GM19328 (cell line): ENCODE measurements around the gene SYCP3.

Experiments
- ATAC-seq: cut with Tn5 transposase; IDR thresholded peaks from one replicate; pipeline ENCODE4 v1.9.1; 2021; ENCODE audit warnings: mild to moderate bottlenecking, moderate library complexity; ENCODE audit not compliant: unreplicated experiment

The SYCP3 gene

DNA sequence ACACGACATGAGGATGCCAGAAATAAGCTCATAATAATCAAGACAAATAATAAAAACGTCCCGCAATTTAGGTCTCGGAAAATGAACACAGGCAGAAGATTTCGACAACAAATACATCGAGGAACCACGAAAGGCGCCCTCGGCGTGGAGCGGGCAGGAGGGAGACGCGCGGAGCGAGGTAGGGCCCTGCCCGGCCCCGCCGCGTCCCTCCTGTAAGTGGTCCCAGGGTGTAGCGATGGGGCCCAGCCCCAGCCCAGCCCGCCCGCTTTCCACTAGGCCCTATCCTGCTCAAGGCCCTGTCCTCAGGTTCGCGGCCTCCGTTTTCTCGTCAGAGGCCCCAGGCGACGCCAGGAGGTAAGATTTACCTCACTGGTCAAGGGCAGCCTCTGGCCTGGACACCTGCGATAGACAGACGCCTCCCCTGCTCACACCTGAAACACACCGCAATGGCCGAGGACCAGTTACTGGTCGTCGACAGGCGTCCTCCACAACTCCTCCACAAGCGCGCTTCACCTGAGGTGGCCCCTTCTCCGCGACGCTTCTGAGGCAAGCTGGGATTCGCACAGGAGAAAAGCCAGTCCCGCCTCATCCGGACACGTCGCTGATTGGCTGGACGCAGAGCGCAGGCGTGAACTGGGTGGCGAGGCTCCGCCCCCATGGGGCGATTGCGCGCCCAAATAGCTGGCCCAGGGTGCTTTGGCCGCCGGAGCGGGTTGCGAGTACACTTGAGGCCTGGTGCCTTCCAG is at the start of gene SYCP3:
TSS of gene SYCP3 (minus strand) at position 543 of the 746 bp plus-strand sequence. CDS start 1,527 bp downstream, outside the sequence.
- ATAC-seq = no peak

DNA sequence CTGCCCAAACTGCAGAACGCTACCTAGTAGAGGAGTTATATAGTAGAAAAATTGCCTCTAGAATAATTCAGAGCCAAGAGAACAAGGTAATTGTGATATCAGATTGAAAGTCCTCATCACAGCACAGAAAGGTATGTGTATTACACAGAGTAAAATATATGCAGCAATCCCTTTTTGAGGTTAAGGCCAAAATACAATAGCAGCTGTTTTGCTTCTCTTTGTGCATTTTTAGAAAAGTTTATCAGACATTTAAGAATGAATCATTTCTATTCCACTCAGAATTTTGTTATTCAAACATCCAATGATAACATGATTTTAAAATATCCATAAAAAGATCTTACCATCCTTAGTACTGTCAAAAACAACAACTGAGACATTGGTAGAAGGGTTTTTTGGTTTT is 46.4 kb upstream of the SYCP3 start:
- no peak for ATAC-seq

DNA sequence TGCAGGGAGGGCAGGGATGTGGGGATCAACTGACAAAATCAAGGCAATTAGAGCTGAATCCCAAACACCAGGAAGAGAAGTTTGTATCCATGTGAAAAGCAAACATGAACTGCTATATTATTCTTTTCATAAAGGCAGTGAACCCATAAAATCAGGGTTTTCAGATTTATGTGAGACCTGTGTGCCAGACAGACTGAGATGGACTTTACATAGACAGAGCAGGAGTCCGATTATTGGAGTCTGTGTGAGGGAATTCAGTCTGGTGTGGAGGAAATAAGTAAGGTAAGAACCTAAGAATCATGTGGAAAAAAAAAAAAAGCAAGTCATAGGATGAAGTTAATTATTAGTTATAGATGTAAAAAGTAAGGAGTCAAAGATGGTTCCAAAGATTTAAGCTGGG is 45.1 kb upstream of the SYCP3 start:
- ATAC-seq = no peak

DNA sequence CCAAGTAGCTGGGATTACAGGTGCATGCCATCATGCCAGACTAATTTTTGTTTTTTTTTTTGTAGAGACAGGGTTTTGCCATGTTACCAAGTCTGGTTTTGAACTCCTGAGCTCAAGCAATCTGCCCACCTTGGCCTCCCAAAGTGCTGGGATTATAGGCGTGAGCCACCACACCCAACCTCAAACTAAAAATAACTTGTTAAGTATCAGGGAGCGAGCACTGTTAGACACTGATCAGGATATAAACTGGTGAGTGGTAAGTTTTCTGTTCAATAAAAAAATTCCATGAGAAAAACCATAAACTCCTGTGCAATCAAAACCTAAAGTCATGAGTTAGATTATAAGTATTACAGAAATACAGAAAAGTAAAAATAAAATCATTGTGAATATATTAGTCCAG is 44.6 kb upstream of the SYCP3 start:
- ATAC-seq = no peak

DNA sequence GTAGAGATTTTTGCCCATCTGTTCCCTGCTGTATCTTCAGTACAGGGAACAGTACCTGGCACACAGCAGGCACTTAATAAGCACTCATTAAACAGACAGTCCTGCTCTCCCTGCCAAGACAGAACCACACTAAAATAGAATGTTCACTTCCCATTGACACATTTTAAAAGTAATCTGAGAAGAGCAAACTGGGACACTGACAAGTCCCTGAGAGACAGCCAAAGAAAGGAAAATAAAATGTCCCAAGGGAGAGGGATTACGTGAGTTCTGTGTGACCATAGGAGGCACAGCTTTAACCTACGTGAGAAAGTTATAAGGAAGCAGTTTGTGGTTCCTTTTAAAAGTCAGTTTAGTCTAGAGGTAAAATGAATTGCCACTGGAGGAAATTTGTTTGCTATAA is 43.9 kb upstream of the SYCP3 start:
- ATAC-seq = no peak

DNA sequence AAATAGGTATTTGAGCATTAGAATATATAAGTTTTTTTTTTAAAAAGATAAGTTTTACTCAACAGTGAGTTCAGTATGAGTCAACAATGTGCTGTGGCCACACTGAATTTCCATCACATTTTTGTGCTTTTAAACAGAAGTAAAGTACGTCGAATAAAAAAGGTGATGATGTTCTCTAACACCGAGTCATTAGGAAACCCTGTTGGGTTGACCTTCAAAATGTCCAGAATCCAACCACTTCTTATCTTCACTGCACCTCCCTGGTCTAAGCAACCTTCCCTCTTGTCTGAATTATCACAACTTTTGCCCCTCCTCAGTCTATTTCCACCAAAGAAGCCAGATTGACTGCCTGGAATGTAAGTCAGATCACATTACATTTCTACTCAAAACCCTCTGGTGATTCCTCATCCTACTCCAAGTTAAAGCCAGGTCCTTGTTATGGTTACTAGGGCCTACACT is 43.0 kb upstream of the SYCP3 start:
- no peak for ATAC-seq

DNA sequence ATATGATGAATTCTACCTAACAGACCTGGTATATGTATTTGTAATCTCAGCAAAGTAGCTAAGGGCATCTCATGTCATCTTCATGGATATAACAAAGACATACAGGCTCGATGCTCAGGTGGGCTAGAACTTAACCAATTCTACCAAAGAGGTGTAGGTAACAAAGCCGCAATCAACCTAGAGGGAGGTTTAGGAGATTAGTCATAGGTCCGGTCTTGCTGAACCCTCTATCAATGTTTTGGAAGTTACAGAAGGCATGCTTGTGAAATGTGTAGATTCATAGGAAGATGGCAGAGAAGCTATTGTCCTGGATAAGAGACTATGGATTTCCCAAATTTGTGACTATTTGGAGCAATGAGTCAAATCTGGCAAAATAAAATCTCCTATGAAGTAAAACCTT is 42.6 kb upstream of the SYCP3 start:
- no peak for ATAC-seq

DNA sequence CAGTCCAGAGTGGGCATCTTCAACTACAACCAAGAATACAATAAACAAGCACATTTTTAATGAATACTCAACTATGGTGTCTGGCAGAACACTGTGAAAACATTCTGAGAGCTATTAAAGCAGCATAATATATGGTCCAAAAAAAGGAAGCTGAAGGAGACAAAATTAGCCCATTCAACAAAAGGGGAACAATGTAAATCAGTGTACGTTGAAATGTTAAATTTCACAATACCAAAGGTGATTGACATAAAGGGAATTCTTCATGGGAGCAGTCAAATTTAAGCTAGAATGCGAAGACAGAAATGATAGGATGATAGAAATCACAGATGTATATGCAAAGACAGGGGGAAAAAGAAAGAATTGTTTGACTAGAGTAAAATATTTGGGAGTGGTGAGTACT is 41.3 kb upstream of the SYCP3 start:
- no peak for ATAC-seq

DNA sequence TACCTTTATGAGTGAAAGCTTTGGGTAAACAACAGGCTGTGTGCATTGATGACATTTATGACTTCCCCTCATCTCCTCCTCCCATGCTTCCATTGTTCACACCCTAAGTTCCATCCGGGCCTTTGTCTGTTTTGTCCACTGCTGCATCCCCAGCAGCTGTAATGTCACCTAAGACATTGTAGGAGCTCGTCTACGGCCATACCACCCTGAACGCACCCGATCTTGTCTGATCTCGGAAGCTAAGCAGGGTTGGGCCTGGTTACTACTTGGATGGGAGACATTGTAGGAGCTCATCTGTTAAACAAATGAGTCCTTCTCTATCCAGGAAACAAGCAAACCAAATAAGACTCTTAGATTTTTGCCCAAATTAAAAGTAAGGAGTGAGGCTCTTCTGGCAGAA is 40.4 kb upstream of the SYCP3 start:
- ATAC-seq = no peak

DNA sequence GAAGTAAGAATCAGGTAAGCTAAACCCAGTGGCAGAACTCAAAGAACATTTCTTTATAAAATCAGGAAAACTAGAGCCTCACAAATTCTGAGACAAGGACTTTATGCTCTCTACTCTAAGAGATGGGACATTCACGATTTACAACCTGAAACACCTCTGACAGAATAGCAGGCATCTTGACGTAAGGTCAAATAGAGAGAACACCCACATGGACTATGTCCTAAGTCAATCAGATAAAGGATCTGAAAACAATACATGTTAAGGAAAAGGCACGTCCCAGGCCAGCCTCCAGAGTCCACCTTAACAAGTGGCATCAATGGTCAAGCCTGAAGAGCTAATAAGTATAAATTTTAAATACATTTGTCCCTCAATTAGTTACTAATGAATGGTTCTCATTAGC is 39.9 kb upstream of the SYCP3 start:
- ATAC-seq = no peak

DNA sequence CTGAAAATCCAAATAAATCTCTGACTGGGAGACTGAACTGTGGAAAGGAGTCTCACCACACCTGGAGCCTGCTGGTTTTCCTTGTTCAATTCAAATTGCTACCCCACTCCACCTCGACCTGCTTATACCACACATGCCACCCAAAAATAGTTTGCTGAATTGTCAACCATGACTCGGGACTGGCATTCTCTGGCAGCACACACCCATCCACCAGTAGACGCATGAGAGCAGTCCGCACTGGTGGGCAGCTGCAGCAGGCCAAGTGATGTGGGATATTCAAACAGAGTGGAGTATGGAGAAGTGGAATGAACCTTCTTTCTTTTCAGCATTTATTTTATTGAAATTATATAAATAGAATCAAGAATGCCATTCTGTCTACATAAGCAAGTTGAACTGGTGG is 38.7 kb upstream of the SYCP3 start:
- ATAC-seq = no peak

DNA sequence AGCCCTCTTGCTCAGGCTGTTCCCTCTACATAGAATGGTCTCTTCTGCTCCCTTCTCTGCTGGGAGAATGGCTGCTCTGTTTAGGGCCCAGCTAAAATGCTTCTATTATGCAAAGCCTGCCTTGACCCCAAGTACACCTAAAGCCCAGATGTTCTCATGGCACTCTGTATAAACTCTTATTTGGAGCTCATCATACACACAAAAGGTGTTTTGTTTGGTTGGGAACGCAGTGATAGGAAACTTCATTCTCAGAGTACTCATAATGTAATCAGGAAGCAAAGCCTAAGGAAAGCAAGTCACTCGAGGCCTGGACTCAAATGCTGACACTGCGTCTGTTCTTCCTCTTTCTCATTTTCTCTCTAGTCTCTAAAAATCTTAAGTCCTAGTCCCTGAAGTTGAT is 38.2 kb upstream of the SYCP3 start:
- ATAC-seq = no peak

DNA sequence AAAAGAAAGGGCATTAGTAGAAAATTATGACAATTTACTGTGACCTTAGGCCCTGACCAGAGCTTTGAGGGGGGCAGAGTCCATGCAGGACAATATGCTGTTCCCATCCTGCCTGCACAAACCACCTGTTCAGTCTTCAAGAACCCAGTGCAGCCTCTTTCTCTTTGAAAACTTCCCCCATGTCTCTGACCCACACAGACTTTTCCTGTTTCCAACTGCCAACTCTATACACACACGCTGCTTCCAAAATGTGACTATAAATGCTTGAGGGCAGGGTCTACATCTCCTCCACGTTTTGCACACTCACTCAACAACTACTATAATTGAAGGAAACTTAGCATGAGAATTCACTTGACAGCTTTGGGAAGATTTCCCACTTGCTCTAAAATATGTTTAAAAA is 36.6 kb upstream of the SYCP3 start:
- no peak for ATAC-seq

DNA sequence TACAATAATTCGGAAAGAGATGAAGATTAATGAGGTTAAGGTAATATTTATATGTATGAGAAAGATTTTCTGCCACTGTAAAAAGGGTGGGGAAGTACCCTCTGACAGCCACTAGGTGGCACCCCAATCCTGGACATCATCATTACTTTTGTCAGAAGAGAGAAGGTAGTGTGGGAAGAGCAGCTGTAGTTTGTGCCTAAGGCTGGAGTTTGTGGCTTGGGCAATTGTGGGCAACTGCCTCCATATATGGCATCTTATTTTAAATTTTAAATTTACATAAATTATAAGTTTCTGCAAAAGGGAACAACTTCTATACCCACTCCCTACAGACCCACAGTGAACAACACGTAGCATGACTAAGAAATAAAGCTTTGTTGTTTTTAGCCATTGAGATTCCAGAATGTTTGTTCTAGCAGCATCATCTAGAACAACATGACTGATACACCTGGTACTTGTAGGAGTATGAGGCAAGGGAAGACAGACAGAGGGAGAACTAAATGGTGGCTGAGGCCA is 34.4 kb upstream of the SYCP3 start:
- ATAC-seq = no peak

DNA sequence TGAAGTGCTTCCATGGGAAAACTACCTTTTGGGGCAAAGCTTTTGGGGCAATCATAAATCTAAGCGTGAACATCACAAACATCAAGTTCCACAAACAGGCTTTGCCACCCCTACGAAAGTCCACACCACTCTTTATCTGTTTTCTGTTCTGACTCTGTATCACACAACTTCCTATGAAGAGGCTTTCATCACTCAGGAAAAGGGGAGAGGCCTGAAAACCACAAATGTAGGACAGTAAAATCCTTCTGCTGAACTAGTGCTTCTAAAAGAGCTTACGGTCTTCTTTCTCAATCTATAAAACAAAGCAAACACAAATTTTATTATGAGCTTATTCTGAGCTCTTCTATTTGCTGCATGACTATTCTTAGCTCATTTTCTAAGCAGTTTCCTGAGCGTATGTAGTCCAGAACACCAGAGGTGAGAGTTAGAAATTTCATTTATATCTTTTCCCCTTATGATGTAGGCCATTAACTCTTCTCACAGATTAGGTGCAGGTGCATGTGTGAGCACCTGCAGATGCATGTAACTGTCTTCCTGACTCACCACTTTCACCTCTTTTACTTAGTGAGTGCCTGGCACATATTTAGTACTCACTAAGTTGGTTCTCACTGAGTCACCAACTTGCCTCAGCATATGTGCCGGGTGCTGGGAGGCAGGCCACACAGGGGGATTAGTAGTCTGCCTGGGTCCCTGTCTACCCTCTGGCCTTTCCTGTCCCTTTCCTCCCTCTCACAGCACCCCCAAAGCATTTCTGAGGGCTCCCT is 32.9 kb upstream of the SYCP3 start:
- no peak for ATAC-seq

DNA sequence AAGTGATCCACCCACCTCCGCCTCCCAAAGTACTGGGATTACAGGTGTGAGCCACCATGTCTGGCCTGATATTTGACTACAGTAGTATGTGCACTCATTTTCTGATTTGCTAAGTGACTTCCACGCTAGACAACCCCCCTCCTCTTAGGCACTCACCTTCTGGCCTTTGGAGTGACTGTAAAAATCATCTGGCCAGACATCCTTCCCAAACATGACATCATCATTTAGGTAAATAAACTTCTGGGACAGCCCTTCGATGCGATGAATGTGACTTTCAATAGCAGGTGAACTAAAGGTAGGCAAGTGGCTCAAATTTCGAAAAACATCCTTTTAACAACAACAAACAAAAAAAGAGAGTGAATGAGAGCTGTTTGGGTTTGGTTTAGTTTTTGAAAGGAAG is 30.6 kb upstream of the SYCP3 start:
- no peak for ATAC-seq

DNA sequence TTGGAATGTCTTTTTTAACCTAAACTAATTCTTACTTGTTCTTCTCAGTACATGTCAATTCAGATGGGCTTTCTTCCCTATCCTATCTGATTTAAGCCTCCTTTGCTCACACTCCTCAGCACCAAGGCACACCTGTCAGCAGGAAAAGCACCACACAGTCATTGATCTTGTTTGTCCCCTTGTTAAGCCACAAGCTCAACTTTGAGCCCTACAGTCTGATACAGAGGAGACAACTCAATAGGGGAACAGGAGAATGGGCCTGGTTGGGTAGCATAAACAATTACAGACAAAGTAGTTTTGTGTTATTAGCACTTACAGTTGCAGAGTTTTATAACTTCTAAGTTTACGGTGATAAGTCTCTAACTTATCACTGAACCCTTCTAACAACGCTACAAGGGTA is 29.5 kb upstream of the SYCP3 start:
- no peak for ATAC-seq

DNA sequence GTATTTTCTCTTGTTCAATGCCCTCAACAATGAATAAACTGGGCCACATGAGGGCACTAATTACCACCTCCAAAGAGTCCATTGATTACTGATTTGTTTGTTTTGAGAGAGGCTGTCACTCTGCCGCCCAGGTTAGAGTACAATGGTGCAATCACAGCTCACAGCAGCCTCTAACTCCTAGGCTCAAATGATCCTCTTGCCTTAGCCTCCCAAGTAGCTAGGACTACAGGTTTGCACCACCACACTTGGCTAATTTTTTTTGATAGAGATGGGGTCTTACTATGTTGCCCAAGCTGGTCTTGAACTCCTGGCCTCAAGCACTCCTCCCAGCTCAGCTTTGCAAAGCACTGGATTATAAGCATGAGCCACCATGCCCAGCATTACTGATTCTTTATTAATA is 28.3 kb upstream of the SYCP3 start:
- ATAC-seq = no peak

DNA sequence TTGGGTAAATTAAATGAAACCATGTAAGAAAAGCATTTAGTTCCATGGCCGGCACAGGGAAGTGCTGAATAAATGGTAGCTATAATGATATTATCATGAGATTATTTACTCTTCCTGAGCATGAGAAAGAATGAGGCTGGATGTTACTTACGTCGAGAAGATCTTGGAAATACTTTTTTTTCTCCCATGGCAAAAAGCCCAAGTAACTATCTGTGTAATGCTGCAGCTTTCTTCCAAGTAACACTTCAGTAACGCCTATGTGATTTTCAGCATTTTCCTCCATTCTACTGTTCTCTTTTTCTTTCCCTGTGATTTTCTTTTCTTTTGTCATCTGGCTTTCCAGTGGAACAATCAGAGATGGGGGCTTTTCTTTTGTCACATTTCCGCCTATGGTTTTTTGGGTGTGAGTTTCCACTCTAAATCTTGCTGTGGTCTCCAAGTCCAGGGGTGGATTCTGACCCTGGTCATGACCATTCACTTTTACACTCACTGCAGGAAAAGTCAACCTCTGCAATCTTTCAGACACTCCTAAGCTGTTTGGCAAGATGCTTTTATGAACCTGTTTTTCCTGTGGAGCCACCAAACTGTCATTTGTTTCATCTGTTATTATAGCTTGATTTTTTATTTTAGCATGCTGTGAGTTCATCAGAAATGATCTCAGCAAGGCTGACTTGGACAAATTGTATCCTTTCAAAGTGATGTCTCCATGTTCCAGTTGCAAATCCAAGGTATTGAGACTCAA is 25.0 kb upstream of the SYCP3 start:
- ATAC-seq = no peak

DNA sequence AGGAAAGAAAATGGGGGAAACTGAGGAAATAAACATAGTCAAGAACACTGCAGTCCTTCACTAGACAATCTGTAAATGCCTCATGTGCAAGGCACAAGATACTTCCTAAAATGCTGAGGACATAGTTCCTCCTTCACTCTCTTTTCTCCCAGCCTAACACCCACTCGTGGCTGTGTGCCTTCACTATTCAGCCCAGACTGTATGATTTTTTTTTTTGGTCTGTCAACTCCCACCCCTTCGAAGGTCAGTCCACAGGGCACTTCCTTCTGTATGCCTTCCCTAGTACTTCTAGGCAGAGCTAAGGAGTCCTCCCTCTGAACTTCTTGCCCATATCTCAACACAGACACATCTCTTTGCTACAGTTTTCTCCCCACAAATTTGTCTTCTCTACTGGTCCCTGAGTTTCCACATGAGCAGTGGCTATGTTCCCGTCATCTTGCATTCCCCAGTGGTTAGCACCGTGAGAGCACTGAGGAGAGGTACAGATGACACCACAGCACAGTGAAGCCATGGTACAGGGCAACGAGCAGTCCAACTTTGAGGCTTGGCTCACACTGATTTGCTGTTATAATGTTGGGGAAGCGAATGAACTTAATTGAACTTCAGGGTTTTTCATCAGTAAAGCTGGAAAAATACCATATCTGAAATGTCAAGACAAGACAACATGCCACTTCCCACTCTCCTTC is 24.1 kb upstream of the SYCP3 start:
- ATAC-seq = no peak

DNA sequence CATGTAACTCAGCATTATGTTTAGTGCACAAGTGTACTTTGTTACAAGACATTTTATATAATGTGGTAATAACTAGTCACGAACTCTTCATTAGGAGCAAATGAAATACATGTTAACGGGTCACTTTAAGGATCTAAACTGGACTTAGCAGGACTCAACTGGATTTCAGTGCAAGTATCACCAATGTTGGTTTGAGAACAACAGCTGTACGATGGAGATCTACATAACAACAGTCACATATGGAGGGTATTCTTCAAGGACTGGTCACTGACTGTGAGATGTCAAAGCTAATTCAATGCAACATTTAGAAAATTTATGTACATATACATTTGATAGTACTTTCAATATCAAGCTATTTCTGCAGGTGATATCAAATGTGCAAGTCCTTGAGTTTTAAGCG is 22.5 kb upstream of the SYCP3 start:
- ATAC-seq = no peak
